ENCODE results near the gene SUFU.

DNA sequence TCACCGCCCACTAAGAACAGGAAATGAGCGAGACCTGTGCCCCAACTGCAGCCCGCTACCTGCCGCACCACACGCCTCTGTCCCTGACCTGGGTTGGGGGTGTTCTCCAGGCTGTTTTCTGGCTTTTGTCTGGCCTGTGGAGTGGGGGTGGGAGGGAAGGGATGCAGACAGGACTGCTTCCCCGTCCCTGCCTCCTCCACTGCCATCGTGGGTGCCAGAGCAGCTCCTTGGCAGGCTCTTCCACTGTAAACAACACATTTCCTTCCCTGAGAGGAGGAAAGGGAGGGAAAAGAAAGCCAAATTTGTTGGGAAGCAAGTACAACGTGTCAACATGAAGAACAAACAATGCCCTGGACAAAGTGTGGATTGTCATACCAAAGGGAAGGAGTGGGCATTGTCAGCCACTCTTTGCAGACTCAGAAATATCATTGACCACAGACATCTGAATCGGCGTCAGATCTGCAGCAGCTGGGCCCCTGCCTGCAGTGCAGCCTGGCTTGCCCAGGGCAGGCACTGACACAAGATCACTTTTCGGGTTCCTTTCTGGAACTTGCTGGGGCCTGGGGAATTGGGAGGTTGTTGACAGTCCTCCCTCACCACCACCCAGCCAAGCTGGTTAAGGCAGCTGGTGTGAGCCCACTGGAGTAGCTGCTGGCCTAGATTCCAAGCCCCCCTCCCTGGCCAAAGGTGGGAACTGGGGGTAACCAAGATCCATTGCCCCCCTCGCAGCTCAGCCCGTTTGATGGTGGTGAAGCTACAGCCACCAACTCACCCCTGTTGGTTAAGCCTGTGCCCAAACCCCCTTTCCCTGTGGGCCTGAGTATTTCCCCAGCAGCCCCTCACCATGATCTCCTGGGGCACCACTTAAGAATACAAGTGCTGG is 117.9 kb downstream of the SUFU start:
- no peak for TF ChIP-seq FOXA1 (IDR thresholded peaks at IDR 0.05)
- no peak for TF ChIP-seq CTCF (IDR thresholded peaks at IDR 0.05; ENCODE audit: low read depth, low read length, missing input control)
- TF ChIP-seq JUND (IDR thresholded peaks at IDR 0.05): no peak
- no peak for TF ChIP-seq MAX (IDR thresholded peaks at IDR 0.05)
- TF ChIP-seq YY1 (IDR thresholded peaks at IDR 0.05): no peak
- no peak for TF ChIP-seq TAF1 (conservative IDR thresholded peaks at IDR 0.05)
- TF ChIP-seq SP1 (IDR thresholded peaks at IDR 0.05): no peak
- no peak for TF ChIP-seq RXRA (IDR thresholded peaks at IDR 0.05)
- TF ChIP-seq, protein P1, sequence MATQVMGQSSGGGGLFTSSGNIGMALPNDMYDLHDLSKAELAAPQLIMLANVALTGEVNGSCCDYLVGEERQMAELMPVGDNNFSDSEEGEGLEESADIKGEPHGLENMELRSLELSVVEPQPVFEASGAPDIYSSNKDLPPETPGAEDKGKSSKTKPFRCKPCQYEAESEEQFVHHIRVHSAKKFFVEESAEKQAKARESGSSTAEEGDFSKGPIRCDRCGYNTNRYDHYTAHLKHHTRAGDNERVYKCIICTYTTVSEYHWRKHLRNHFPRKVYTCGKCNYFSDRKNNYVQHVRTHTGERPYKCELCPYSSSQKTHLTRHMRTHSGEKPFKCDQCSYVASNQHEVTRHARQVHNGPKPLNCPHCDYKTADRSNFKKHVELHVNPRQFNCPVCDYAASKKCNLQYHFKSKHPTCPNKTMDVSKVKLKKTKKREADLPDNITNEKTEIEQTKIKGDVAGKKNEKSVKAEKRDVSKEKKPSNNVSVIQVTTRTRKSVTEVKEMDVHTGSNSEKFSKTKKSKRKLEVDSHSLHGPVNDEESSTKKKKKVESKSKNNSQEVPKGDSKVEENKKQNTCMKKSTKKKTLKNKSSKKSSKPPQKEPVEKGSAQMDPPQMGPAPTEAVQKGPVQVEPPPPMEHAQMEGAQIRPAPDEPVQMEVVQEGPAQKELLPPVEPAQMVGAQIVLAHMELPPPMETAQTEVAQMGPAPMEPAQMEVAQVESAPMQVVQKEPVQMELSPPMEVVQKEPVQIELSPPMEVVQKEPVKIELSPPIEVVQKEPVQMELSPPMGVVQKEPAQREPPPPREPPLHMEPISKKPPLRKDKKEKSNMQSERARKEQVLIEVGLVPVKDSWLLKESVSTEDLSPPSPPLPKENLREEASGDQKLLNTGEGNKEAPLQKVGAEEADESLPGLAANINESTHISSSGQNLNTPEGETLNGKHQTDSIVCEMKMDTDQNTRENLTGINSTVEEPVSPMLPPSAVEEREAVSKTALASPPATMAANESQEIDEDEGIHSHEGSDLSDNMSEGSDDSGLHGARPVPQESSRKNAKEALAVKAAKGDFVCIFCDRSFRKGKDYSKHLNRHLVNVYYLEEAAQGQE (IDR thresholded peaks at IDR 0.05): no peak
- TF ChIP-seq, protein P2, sequence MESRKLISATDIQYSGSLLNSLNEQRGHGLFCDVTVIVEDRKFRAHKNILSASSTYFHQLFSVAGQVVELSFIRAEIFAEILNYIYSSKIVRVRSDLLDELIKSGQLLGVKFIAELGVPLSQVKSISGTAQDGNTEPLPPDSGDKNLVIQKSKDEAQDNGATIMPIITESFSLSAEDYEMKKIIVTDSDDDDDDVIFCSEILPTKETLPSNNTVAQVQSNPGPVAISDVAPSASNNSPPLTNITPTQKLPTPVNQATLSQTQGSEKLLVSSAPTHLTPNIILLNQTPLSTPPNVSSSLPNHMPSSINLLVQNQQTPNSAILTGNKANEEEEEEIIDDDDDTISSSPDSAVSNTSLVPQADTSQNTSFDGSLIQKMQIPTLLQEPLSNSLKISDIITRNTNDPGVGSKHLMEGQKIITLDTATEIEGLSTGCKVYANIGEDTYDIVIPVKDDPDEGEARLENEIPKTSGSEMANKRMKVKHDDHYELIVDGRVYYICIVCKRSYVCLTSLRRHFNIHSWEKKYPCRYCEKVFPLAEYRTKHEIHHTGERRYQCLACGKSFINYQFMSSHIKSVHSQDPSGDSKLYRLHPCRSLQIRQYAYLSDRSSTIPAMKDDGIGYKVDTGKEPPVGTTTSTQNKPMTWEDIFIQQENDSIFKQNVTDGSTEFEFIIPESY (IDR thresholded peaks at IDR 0.05): no peak
- TF ChIP-seq ATF3 (IDR thresholded peaks at IDR 0.05): no peak
- TF ChIP-seq RAD21 (IDR thresholded peaks at IDR 0.05): no peak
- TF ChIP-seq NR2F2 (IDR thresholded peaks at IDR 0.05): no peak
- TF ChIP-seq EGR1 (IDR thresholded peaks at IDR 0.05; ENCODE audit: low read depth in 2 of 2): no peak
